ENCODE results near the gene SLC39A7. TPM values are rescaled to one million over a fixed set of nuclear protein-coding genes. Genes with fewer than 3 reads are reported as not detected.

Gene SLC39A7
- total RNA-seq, 1 experiment from 2014 or later = 119 TPM

DNA sequence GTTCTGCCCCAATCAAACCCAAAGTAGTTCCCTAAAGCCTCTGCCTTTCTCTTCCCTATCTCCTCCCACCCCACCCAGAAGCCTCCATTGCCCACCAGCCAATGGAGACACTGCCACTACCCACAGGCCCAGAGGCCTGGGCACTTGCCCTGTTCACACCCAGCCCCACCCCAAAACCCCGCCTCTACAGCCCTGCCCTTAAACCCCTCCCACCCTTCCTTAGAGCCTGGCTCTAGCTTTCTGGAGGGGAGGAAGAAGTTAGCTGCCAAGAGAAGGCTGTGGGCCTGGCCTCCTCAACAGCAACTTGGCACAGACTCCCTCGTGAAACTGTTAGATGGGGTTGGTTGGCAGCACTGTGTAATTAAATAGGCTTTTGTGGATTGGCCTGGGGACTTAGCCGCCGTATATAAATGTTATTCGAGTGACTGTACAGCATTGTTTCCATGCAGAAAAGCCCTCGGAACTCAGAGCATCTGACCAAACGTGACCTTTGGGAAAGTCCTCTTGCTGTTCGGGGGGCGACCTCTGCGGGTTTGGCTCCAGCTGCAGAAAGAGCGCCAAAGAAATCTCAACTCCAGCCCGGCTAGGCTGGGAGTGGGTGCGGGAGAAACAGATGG, 39.8 kb upstream of the SLC39A7 start:
- no peaks in the 10 kb centered on the region for H3K36me3 ChIP-seq (ENCODE audit: insufficient read depth, low read length, poor library complexity, severe bottlenecking)
- ChIA-PET CTCF (interaction anchor here (0.8 to 2.3 kb wide), 3 partner anchors 12 to 87 kb away, joined by 7 to 16 read pairs (median 13); no protein-coding TSS in a partner anchor), POLR2A (ENCODE audit: low non-redundant PET) (no interaction called here)
- H3K27ac ChIP-seq (ENCODE audit: low read depth, low read length, poor library complexity, severe bottlenecking) = no peak overlapping the region
- peak; percentile 48 for DNase-seq (ENCODE audit: low spot score)
- TF ChIP-seq EZH2 (IDR thresholded peaks at IDR 0.05; ENCODE audit: borderline replicate concordance, low read depth, low read length, poor library complexity, severe bottlenecking) = no peak
- TF ChIP-seq, protein P1, sequence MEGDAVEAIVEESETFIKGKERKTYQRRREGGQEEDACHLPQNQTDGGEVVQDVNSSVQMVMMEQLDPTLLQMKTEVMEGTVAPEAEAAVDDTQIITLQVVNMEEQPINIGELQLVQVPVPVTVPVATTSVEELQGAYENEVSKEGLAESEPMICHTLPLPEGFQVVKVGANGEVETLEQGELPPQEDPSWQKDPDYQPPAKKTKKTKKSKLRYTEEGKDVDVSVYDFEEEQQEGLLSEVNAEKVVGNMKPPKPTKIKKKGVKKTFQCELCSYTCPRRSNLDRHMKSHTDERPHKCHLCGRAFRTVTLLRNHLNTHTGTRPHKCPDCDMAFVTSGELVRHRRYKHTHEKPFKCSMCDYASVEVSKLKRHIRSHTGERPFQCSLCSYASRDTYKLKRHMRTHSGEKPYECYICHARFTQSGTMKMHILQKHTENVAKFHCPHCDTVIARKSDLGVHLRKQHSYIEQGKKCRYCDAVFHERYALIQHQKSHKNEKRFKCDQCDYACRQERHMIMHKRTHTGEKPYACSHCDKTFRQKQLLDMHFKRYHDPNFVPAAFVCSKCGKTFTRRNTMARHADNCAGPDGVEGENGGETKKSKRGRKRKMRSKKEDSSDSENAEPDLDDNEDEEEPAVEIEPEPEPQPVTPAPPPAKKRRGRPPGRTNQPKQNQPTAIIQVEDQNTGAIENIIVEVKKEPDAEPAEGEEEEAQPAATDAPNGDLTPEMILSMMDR (conservative IDR thresholded peaks at IDR 0.05; ENCODE audit: low read depth, low read length) = no peak
- peak overlapping the region; percentile 54 for H3K4me3 ChIP-seq (ENCODE audit: low read depth, low read length, poor library complexity, severe bottlenecking)
- H3K27me3 ChIP-seq (replicated peaks; ENCODE audit: insufficient read depth, low read depth, low read length, poor library complexity) = no peaks in the 10 kb centered on the region
- H3K9me3 ChIP-seq (ENCODE audit: low read depth, low read length, poor library complexity, severe bottlenecking) = no peaks in the 10 kb centered on the region
- peaks cover 7% of the 10 kb centered on the region for H3K4me1 ChIP-seq (ENCODE audit: insufficient read depth, low read length, poor library complexity, severe bottlenecking)
- intact Hi-C loops (cut with micrococcal nuclease; ENCODE audit: unreplicated experiment) = loop anchor here (1.0 kb wide), 1 partner anchor 88 kb away; no protein-coding TSS in a partner anchor
- no TSS peak for BruUV-seq (replicated peaks)

DNA sequence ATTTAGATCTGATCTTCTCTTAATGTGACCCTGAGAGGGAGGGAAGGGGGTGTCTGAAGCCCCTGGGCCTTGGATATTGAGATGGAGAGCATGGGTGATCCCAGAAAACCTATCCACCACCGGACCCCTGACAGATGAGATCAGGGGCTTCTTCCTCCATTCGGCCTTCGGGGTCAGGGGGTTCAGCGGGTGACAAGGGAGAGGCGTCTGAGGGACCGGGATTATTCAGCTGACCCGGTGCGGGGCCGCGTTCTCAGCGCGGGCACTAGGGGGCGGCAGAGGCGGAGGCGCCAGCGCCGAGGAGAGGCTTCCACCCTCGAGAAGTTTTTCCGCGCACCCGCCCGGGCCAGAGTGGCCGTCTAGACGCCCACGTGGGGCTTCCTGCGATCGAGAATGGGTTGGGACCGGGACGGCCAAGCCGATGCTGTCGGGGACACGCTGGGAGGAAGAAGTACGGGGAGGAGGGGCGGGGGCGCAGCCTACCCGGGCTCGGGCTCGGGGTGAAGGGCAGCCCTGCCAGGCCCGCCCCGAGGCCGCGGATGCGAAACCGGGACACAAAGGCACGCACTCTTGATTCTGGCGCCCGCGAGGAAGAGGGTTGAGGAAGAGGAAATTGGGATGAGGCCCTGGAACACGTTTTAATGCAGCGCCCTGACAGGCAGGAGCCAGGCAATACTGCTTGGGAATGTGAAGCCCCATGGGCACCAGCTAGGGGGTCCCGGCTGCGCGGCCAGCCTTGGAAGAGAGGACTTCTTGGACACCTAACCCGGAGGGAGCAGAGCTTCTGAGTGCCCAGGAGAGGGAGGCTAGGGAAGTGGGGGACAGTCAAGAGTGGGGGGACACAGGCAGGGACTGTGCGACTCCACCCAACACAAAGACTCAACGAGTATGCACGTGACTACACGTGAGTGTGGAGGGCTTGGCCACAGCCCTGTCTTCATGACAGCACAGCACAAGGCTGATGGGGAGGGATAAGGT, 39.0 kb upstream of the SLC39A7 start:
- Histone ChIP-seq H3K4me3 (ENCODE audit: low read depth, low read length, poor library complexity, severe bottlenecking) (peak overlapping the region; percentile 54), H3K27ac (ENCODE audit: low read depth, low read length, poor library complexity, severe bottlenecking) (peak overlapping the region; percentile 40), H3K4me1 (ENCODE audit: insufficient read depth, low read length, poor library complexity, severe bottlenecking) (peaks cover 7% of the 10 kb centered on the region), H3K27me3 (replicated peaks; ENCODE audit: insufficient read depth, low read depth, low read length, poor library complexity) (no peaks in the 10 kb centered on the region), H3K9me3 (ENCODE audit: low read depth, low read length, poor library complexity, severe bottlenecking) (no peaks in the 10 kb centered on the region), H3K36me3 (ENCODE audit: insufficient read depth, low read length, poor library complexity, severe bottlenecking) (no peaks in the 10 kb centered on the region)
- BruUV-seq (replicated peaks) = no TSS peak
- intact Hi-C loops (cut with micrococcal nuclease; ENCODE audit: unreplicated experiment) = loop anchor here (1.0 kb wide), 1 partner anchor 88 kb away; no protein-coding TSS in a partner anchor
- peak; percentile 81 for DNase-seq (ENCODE audit: low spot score)
- CTCF ChIA-PET = interaction anchor here (0.6 to 2.3 kb wide), 4 partner anchors 11 to 155 kb away, joined by 3 to 16 read pairs (median 10); no protein-coding TSS in a partner anchor
- TF ChIP-seq, protein P1 (conservative IDR thresholded peaks at IDR 0.05; ENCODE audit: low read depth, low read length) = peak; percentile 96
- TF ChIP-seq EZH2 (IDR thresholded peaks at IDR 0.05; ENCODE audit: borderline replicate concordance, low read depth, low read length, poor library complexity, severe bottlenecking) = no peak
- POLR2A ChIA-PET (ENCODE audit: low non-redundant PET) = no interaction called here

DNA sequence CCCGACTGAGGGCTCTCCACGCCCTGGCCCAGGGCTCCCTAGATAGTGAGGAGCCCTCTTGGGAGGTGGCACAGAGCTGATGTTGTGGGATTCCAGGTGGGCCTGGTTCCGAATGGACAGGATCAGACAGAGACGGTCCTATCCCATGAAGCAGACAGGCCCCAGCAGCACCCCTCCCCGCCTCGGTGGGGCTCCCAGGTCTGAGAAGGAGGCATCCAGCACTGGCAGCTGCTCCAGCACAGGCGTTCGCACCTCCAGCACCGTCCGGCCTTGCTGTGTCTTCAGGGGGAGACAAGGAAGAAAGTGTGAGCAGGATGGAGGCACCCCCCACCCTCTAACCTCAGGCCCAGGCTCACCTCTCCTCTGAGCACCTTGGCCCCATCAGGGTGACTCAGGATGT, 37.1 kb upstream of the SLC39A7 start:
- BruUV-seq (replicated peaks) = no TSS peak
- intact Hi-C loops (cut with micrococcal nuclease; ENCODE audit: unreplicated experiment) = no loop called here
- CTCF ChIA-PET = no interaction called here

More for the DNA sequence above, 37.1 kb upstream of the SLC39A7 start:
- POLR2A ChIA-PET (ENCODE audit: low non-redundant PET) = no interaction called here
- no peak overlapping the region for H3K4me3 ChIP-seq (ENCODE audit: low read depth, low read length, poor library complexity, severe bottlenecking)
- H3K36me3 ChIP-seq (ENCODE audit: insufficient read depth, low read length, poor library complexity, severe bottlenecking) = no peaks in the 10 kb centered on the region
- TF ChIP-seq, protein P1 (conservative IDR thresholded peaks at IDR 0.05; ENCODE audit: low read depth, low read length) = no peak
- no peak for TF ChIP-seq EZH2 (IDR thresholded peaks at IDR 0.05; ENCODE audit: borderline replicate concordance, low read depth, low read length, poor library complexity, severe bottlenecking)
- DNase-seq (ENCODE audit: low spot score) = no peak
- no peaks in the 10 kb centered on the region for H3K27me3 ChIP-seq (replicated peaks; ENCODE audit: insufficient read depth, low read depth, low read length, poor library complexity)
- H3K9me3 ChIP-seq (ENCODE audit: low read depth, low read length, poor library complexity, severe bottlenecking) = no peaks in the 10 kb centered on the region
- peaks cover 7% of the 10 kb centered on the region for H3K4me1 ChIP-seq (ENCODE audit: insufficient read depth, low read length, poor library complexity, severe bottlenecking)
- H3K27ac ChIP-seq (ENCODE audit: low read depth, low read length, poor library complexity, severe bottlenecking) = no peak overlapping the region
